Epidermal melanocyte (primary cell): ENCODE measurements around the gene QKI.
"Not testable (repeated sequence)": the region's sequence is repeated elsewhere in the genome, so short reads cannot be mapped to it uniquely, and the experiment has no call there.

Experiments used
- DNase-seq: peaks from one replicate; pipeline ENCODE4 v3.0.0; 2011; ENCODE audit warnings: low spot score; ENCODE audit not compliant: insufficient read length

Gene QKI

GRCh38 chr6:163438298-163438939, 23.9 kb downstream of the QKI start:
- no peak for DNase-seq

- DNase-seq, result no peak
These were observed 24.4 kb downstream of the QKI start for GRCh38 chr6:163438940-163439335.

- DNase-seq, result not testable (repeated sequence)
These were observed 24.9 kb downstream of the QKI start for GRCh38 chr6:163439390-163439789.

GRCh38 chr6:163439997-163440396, 25.5 kb downstream of the QKI start:
- DNase-seq, result no peak

- DNase-seq, result no peak
These were observed 27.8 kb downstream of the QKI start for GRCh38 chr6:163442336-163442735.

GRCh38 chr6:163444077-163444476, 29.6 kb downstream of the QKI start:
- DNase-seq, result no peak

- no peak for DNase-seq
These were observed 32.0 kb downstream of the QKI start for GRCh38 chr6:163446549-163446948.

GRCh38 chr6:163449076-163449475, 34.6 kb downstream of the QKI start:
- no peak for DNase-seq

- no peak for DNase-seq
These were observed 39.9 kb downstream of the QKI start for GRCh38 chr6:163454425-163454824.

- no peak for DNase-seq
These were observed 41.0 kb downstream of the QKI start for GRCh38 chr6:163455552-163455951.

- DNase-seq, result peak; percentile 61
These were observed 43.4 kb downstream of the QKI start for GRCh38 chr6:163457637-163458561.

- DNase-seq, result no peak
These were observed 44.5 kb downstream of the QKI start for GRCh38 chr6:163459007-163459406.

- DNase-seq, result no peak
These were observed 45.0 kb downstream of the QKI start for GRCh38 chr6:163459536-163459935.

- peak; percentile 28 for DNase-seq
These were observed 45.8 kb downstream of the QKI start for GRCh38 chr6:163460307-163460782.

- DNase-seq, result no peak
These were observed 47.2 kb downstream of the QKI start for GRCh38 chr6:163461696-163462095.

- DNase-seq, result no peak
These were observed 48.7 kb downstream of the QKI start for GRCh38 chr6:163463180-163463579.

- no peak for DNase-seq
These were observed 49.3 kb downstream of the QKI start for GRCh38 chr6:163463795-163464194.

GRCh38 chr6:163466839-163467390, 52.4 kb downstream of the QKI start:
- no peak for DNase-seq

GRCh38 chr6:163468738-163469137, 54.2 kb downstream of the QKI start:
- no peak for DNase-seq

GRCh38 chr6:163469459-163469985, 55.0 kb downstream of the QKI start:
- no peak for DNase-seq

- DNase-seq, result no peak
These were observed 56.1 kb downstream of the QKI start for GRCh38 chr6:163470611-163471010.

GRCh38 chr6:163474581-163474980, 60.1 kb downstream of the QKI start:
- no peak for DNase-seq
